Thyroid gland (tissue), 4 donors: ENCODE measurements around the gene WDR47. TPM values are rescaled to one million over a fixed set of nuclear protein-coding genes. Genes with fewer than 3 reads are reported as not detected.

Experiments
- DNase-seq, 2 donors: peaks; one replicate each; pipeline ENCODE4 v3.0.0-alpha.2; 2019
- H3K27ac ChIP-seq, 3 donors: fragments of 200-600 bp; sonication (generic); 1 replicate in 2 of 3; 2 replicates in 1 of 3; pipeline ENCODE4 v1.5.1; 2016 to 2019; ENCODE audit warnings: mild to moderate bottlenecking in 1 of 3, moderate library complexity in 1 of 3
- H3K27me3 ChIP-seq: fragments of 200-600 bp; sonication (generic); one replicate; pipeline ENCODE4 v1.5.1; 2019
- H3K36me3 ChIP-seq, 2 donors: fragments of 200-600 bp; sonication (generic); one replicate each; pipeline ENCODE4 v1.5.1; 2016 to 2019
- H3K4me1 ChIP-seq, 2 donors: fragments of 200-600 bp; sonication (generic); one replicate each; pipeline ENCODE4 v1.5.1; 2017 to 2019
- H3K4me3 ChIP-seq, 3 donors: fragments of 200-600 bp; sonication (generic); replicated peaks in 1 of 3; 1 replicate in 2 of 3; 2 replicates in 1 of 3; pipeline ENCODE4 v1.5.1; 2016; ENCODE audit warnings: mild to moderate bottlenecking in 1 of 3
- H3K9me3 ChIP-seq: fragments of 200-600 bp; sonication (generic); one replicate; pipeline ENCODE4 v1.5.1; 2017
- POLR2A ChIP-seq, 2 donors: fragments of 450-650 bp; IDR thresholded peaks; one replicate each; pipeline ENCODE4 v1.6.1; 2017; ENCODE audit warnings: antibody characterized with exemption in 2 of 2, mild to moderate bottlenecking in 2 of 2, moderate library complexity in 1 of 2
- WGBS, 2 donors: methylation state at CpG; one replicate each; pipeline ENCODE4 v1.1.5; 2017; 5-methylcytosine and 5-hydroxymethylcytosine counted together
- intact Hi-C: fragments of 100-400 bp; cut with DNase I; formaldehyde crosslinking; loops from one replicate; pipeline ENCODE4 v1.15.1; 2023
- total RNA-seq, 4 donors: library from RNA; depleted of rRNA; stranded (reverse); fragments of >200 nt; gene quantifications; one replicate each; pipeline ENCODE4 v1.2.3, GENCODE V29; 2016
- TF ChIP-seq, protein P1 (sequence below), 6 experiments: fragments of 200-600 bp in 3 of 6; fragments of 450-650 bp in 3 of 6; sonication (generic) in 3 of 6; IDR thresholded peaks; one replicate each; pipeline ENCODE4 v1.5.1; 2016 to 2019; ENCODE audit warnings: antibody characterized with exemption in 6 of 6, mild to moderate bottlenecking in 2 of 6, inconsistent platforms in 1 of 6, moderate library complexity in 1 of 6

WDR47 gene
- 10 to 100 TPM in 3 of 4 donors, 1 to 10 TPM in 1; 9.4 to 23.2 (median 12.9) TPM for total RNA-seq

DNA sequence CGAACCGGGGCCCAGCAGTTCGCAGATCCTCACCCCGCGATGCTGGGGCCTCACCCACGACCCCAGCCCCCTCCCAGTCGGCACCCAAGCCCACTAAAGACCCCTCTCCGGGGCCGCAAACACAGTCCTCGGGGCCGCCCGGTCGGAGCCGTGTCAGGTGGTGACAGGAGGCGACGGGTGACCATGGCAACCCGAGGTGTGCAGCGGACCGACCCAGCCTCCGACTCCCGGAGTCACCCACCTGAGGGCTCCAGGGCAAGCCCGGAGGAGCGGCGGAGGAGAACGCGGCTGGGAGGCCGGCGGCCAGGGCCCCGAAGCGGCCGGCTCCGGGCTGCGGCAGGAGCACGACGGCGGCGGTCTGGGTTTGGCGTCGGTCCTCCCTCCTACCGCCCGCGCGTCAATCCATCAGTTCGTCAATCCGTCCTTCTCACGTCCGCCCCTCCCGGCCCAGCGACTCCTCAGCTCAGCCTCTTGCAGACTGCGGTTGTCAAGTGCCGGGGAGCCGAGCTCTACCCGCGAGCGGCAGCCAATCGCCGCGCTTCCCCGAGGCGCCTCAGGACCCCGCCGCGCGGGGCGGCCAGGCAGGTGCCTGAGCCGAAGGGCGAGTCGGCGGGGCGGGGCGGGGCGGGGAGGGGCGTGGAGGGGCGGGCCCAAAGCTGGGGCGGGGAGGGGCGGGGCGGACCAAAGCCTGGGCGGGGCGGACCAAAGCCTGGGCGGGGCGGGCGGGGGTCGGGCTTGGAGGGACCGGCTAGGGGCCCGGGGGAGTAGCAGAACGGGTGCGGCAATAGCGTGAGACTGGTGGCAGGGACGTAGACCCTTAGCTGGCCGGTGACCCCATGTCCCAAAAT lies at the start of gene WDR47:
WDR47 (minus strand) TSS at position 482 of the 848 bp plus-strand sequence. CDS start 18,590 bp downstream, outside the sequence.
- DNase-seq = peak; percentile 97 to 98
- Histone ChIP-seq H3K4me1 (peaks cover 0 to 4% of the 10 kb centered on the region in 2 donors), H3K27me3 (no peaks in the 10 kb centered on the region), H3K9me3 (no peaks in the 10 kb centered on the region), H3K36me3 (no peaks in the 10 kb centered on the region), H3K4me3 (peak within 1 kb of the TSS; percentile 75 to 99 (median 99)), H3K27ac (peak within 1 kb of the TSS; percentile 65 to 78 (median 74))
- WGBS, 2 donors = 0 to 3% methylated on average over 6 to 16 of the region's 90 CpGs
- intact Hi-C loops = loop anchor here (5.0 kb wide), 1 partner anchor 80 kb away; the partner anchor contains the start of gene CLCC1
- TF ChIP-seq POLR2A (IDR thresholded peaks at IDR 0.05) = peak; percentile 70 to 98
- TF ChIP-seq, protein P1, sequence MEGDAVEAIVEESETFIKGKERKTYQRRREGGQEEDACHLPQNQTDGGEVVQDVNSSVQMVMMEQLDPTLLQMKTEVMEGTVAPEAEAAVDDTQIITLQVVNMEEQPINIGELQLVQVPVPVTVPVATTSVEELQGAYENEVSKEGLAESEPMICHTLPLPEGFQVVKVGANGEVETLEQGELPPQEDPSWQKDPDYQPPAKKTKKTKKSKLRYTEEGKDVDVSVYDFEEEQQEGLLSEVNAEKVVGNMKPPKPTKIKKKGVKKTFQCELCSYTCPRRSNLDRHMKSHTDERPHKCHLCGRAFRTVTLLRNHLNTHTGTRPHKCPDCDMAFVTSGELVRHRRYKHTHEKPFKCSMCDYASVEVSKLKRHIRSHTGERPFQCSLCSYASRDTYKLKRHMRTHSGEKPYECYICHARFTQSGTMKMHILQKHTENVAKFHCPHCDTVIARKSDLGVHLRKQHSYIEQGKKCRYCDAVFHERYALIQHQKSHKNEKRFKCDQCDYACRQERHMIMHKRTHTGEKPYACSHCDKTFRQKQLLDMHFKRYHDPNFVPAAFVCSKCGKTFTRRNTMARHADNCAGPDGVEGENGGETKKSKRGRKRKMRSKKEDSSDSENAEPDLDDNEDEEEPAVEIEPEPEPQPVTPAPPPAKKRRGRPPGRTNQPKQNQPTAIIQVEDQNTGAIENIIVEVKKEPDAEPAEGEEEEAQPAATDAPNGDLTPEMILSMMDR (IDR thresholded peaks at IDR 0.05) = peak in 1 of 6 experiments; percentile 9

DNA sequence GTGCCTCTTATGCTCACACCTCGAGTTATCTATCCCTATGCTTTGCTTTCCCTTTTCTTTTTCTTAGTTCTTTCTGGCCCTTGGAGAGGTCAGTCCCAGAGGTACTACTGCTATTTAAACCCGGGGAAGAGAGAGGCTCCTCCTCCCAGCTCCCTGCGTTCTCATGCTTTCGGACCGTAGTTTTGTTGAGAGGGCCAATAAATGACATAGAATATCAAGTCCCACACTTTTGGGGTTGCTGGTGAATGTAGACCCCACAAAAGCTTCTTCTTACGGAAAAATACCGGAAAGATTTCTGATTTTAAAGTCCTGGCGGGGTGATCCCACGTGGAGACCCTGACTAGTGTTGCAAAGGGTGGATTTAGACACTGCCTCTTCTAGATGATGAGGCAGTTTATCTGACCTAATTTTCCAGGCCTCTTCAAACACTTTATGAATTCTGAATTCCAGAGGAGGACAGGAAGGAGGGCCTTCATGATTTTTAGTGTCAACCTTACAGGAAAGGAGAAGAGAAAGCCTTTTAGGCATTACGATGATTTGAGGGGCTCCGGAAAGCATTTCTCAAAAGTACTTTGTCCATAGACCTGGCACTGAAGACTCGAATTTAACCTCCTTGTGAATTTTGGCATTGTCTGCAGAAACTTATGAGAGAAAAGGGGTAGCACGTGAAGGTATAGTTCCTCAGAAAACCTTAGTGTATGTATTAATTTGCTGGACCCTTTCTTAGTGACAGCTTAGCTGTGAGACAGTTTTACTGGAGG lies 49.4 kb upstream of the WDR47 start:
- WGBS, 2 donors = 4% methylated on average over 13 of the region's 13 CpGs
- Histone ChIP-seq H3K4me3 (peak overlapping the region in 2 of 3 donors; percentile 58 to 59), H3K27me3 (no peaks in the 10 kb centered on the region), H3K27ac (peak overlapping the region; percentile 91 to 97 (median 94)), H3K9me3 (no peaks in the 10 kb centered on the region), H3K4me1 (peaks cover 27 to 30% of the 10 kb centered on the region in 2 donors), H3K36me3 (peaks cover 13 to 21% of the 10 kb centered on the region in 2 donors)
- TF ChIP-seq POLR2A (IDR thresholded peaks at IDR 0.05) = no peak
- TF ChIP-seq, protein P1 (IDR thresholded peaks at IDR 0.05) = no peak
- DNase-seq = peak; percentile 32 to 33
- intact Hi-C loops = no loop called here

GRCh38 chr1:109090196-109091077 lies 48.5 kb upstream of the WDR47 start, which contains the start of gene TMEM167B:
TSS of gene TMEM167B (plus strand) at chr1:109090764. CDS start at chr1:109090873, 109 bp downstream.
- H3K27ac ChIP-seq = peak within 1 kb of the TSS; percentile 91 to 97 (median 94)
- H3K27me3 ChIP-seq = no peaks in the 10 kb centered on the region
- 5 to 13% methylated on average over 27 to 57 of the region's 67 CpGs for WGBS, 2 donors
- peaks cover 19 to 23% of the 10 kb centered on the region in 2 donors for H3K4me1 ChIP-seq
- H3K9me3 ChIP-seq = no peaks in the 10 kb centered on the region
- H3K36me3 ChIP-seq = peaks cover 13 to 21% of the 10 kb centered on the region in 2 donors
- H3K4me3 ChIP-seq = peak within 1 kb of the TSS in 2 of 3 donors; percentile 58 to 59
- intact Hi-C loops = no loop called here
- peak; percentile 90 to 92 for DNase-seq
- TF ChIP-seq, protein P1 (IDR thresholded peaks at IDR 0.05) = peak in 1 of 6 experiments; percentile 32
- TF ChIP-seq POLR2A (IDR thresholded peaks at IDR 0.05) = peak; percentile 72 to 74

DNA sequence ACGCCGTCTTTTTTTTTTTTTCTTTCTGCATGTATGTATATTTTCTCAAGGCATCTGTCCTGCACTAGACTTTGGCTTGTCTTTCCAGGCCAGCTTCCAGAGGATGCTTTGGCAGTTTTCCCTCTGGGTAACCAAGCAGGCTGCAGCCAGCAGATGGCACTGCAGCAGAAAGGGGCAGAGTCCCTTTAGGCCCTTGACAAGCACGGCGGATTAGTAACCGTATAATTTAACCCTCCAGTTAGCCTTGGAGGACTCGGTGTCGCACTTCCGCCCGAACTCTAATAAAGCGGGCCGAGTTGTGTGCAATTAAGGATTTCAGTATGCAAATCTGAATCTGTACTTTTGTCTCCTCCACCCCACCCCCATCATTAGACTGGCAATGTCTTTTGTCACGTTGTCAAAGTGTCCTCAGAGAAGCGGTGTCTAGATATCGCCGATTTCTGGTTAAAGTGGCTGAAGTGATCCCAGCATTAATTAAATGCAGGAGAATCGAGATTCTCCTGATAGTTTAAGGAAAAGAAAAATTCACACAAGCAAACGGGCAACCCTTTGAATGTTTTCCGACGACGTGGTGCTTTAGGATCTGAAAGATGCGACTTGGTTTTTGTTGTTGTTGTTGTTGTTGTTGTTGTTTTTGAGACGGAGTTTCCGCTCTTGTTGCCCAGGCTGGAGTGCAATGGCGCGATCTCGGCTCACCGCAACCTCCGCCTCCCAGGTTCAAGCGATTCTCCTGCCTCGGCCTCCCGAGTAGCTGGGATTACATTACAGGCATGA lies 47.5 kb upstream of the WDR47 start:
- intact Hi-C loops = no loop called here
- no peak for TF ChIP-seq POLR2A (IDR thresholded peaks at IDR 0.05)
- TF ChIP-seq, protein P1 (IDR thresholded peaks at IDR 0.05) = peak in 4 of 6 experiments; percentile 32 to 66 (median 50)
- peak; percentile 69 to 79 for DNase-seq
- 61 to 67% methylated on average over 31 of the region's 31 CpGs for WGBS, 2 donors
- Histone ChIP-seq H3K27ac (peak overlapping the region; percentile 91 to 97 (median 94)), H3K4me3 (peak overlapping the region in 1 of 3 donors; percentile 58), H3K27me3 (no peaks in the 10 kb centered on the region), H3K4me1 (peaks cover 19 to 23% of the 10 kb centered on the region in 2 donors), H3K9me3 (no peaks in the 10 kb centered on the region), H3K36me3 (peaks cover 8 to 16% of the 10 kb centered on the region in 2 donors)
